ENCODE results near the gene UBR3. TPM values are rescaled to one million over a fixed set of nuclear protein-coding genes. Genes with fewer than 3 reads are reported as not detected.

UBR3 gene
- total RNA-seq, 4 donors from 2014 or later, result 87.4 to 101 (median 97.3) TPM

GRCh38 chr2:170095380-170095779, 268.1 kb downstream of the UBR3 start:
- Histone ChIP-seq H3K9me3 (peaks cover 0 to 23% (median 0%) of the 10 kb centered on the region in 4 donors), H3K27ac (no peak overlapping the region), H3K4me1 (no peaks in the 10 kb centered on the region), H3K4me3 (no peak overlapping the region), H3K27me3 (no peaks in the 10 kb centered on the region), H3K36me3 (no peaks in the 10 kb centered on the region)
- TF ChIP-seq CTCF (IDR thresholded peaks at IDR 0.05) (no peak), POLR2A (IDR thresholded peaks at IDR 0.05) (no peak), EP300 (IDR thresholded peaks at IDR 0.05) (no peak)
- no peak for DNase-seq (ENCODE audit: low spot score in 2 of 2)

GRCh38 chr2:170098626-170099312, 271.5 kb downstream of the UBR3 start:
- WGBS, 2 donors, result 66 to 68% methylated on average over 4 of the region's 4 CpGs
- no peaks in the 10 kb centered on the region for H3K36me3 ChIP-seq
- no peak overlapping the region for H3K4me3 ChIP-seq
- TF ChIP-seq CTCF (IDR thresholded peaks at IDR 0.05), result no peak
- no peak for TF ChIP-seq EP300 (IDR thresholded peaks at IDR 0.05)
- no peak for TF ChIP-seq POLR2A (IDR thresholded peaks at IDR 0.05)
- no peak for DNase-seq (ENCODE audit: low spot score in 2 of 2)
- no peaks in the 10 kb centered on the region for H3K4me1 ChIP-seq
- no peak overlapping the region for H3K27ac ChIP-seq
- no peaks in the 10 kb centered on the region for H3K27me3 ChIP-seq
- peaks cover 0 to 6% (median 0%) of the 10 kb centered on the region in 4 donors for H3K9me3 ChIP-seq

GRCh38 chr2:170101789-170102188, 274.5 kb downstream of the UBR3 start:
- Histone ChIP-seq H3K4me3 (no peak overlapping the region), H3K9me3 (peaks cover 0 to 6% (median 0%) of the 10 kb centered on the region in 4 donors), H3K36me3 (no peaks in the 10 kb centered on the region), H3K4me1 (no peaks in the 10 kb centered on the region), H3K27ac (no peak overlapping the region), H3K27me3 (no peaks in the 10 kb centered on the region)
- TF ChIP-seq POLR2A (IDR thresholded peaks at IDR 0.05) (no peak), EP300 (IDR thresholded peaks at IDR 0.05) (no peak)
- 63 to 68% methylated on average over 3 of the region's 3 CpGs for WGBS, 2 donors
- DNase-seq (ENCODE audit: low spot score in 2 of 2), result no peak

- H3K27ac ChIP-seq, result no peak overlapping the region
- no peak for DNase-seq (ENCODE audit: low spot score in 2 of 2)
- no peaks in the 10 kb centered on the region for H3K9me3 ChIP-seq
- 56 to 70% methylated on average over 4 of the region's 4 CpGs for WGBS, 2 donors
- TF ChIP-seq EP300 (IDR thresholded peaks at IDR 0.05) (no peak), CTCF (IDR thresholded peaks at IDR 0.05) (no peak), POLR2A (IDR thresholded peaks at IDR 0.05) (no peak)
- H3K36me3 ChIP-seq, result no peaks in the 10 kb centered on the region
- H3K4me1 ChIP-seq, result no peaks in the 10 kb centered on the region
- no peak overlapping the region for H3K4me3 ChIP-seq
- H3K27me3 ChIP-seq, result no peaks in the 10 kb centered on the region
These were observed 279.0 kb downstream of the UBR3 start for GRCh38 chr2:170106102-170106840.

- Histone ChIP-seq H3K9me3 (peaks cover 0 to 18% (median 0%) of the 10 kb centered on the region in 4 donors), H3K27me3 (no peaks in the 10 kb centered on the region), H3K4me1 (no peaks in the 10 kb centered on the region), H3K4me3 (no peak overlapping the region), H3K36me3 (no peaks in the 10 kb centered on the region), H3K27ac (no peak overlapping the region)
- WGBS, 2 donors, result 36 to 51% methylated on average over 3 to 4 of the region's 4 CpGs
- DNase-seq (ENCODE audit: low spot score in 2 of 2), result no peak
- TF ChIP-seq POLR2A (IDR thresholded peaks at IDR 0.05) (no peak), CTCF (IDR thresholded peaks at IDR 0.05) (no peak), EP300 (IDR thresholded peaks at IDR 0.05) (no peak)
These were observed 286.1 kb downstream of the UBR3 start for GRCh38 chr2:170113168-170113894.
